NOMO-1 (cell line): ENCODE data around the gene TMEM59L.
"Not testable (repeated sequence)": the region's sequence is repeated elsewhere in the genome, so short reads cannot be mapped to it uniquely, and the experiment has no call there.

ENCODE experiments used
- DNase-seq, 2 experiments: peaks; one replicate each; lab custom pipeline; 2025; ENCODE audit not compliant: unreplicated experiment in 2 of 2; lab: John Stamatoyannopoulos, UW

TMEM59L gene

DNA sequence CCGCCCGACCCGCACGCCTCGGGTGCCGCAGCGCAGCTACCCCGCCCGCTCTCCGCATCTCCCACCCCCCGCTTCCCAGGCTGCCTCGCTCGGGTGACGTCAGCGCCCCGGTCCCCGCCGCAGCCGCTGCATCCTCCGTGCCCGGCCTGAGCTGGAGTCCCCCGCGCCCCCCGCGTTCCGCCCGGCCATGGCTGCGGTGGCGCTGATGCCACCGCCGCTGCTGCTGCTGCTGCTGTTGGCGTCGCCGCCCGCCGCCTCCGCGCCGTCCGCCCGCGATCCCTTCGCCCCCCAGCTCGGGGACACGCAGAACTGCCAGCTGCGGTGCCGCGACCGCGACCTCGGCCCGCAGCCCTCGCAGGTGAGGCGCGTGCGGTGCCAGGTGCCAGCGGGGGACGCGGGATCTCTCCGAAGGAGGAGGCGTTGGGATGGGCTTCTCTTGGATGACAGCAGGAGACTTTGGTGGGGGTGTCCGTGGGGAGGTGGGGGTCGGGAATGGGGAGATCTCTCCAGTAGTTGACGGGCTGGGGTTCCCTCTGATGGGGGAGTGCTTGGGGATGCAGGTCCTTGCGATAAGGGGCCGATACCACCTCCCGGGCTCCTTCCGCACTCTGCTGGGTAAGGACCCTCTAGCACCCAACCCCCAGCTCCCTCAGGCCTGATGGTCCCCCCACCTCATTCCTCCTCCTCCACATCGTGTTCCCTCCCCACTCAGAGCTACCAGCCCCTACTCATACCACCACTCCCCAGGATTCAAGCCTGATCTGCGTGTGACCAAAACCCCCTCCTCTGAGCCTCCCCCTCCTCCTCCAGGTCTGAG is at the start of gene TMEM59L:
TSS of gene TMEM59L (plus strand) at position 99 of the 817 bp plus-strand sequence. CDS start at position 188, 89 bp downstream.
- DNase-seq: no peak

DNA sequence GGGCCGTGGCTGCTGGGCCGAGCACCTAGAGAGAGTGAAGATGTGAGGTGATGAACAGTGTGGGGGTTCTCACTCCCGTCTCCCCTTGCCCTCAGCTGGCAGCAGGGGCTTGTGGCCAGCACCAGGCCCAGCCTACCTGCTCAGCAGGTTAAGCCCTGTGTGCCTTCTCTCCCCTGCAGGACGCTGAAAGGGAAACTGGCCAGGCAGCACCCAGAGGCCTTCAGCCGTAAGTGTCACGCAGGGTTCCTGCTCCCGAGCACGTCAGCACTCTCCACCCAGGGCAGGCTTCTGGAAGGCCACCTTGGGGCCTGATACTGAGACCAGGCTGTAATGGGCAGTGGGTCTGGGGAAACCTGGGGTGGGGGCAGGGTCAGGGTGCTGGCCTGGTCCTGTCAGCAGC is 45.7 kb upstream of the TMEM59L start:
- no peak for DNase-seq

DNA sequence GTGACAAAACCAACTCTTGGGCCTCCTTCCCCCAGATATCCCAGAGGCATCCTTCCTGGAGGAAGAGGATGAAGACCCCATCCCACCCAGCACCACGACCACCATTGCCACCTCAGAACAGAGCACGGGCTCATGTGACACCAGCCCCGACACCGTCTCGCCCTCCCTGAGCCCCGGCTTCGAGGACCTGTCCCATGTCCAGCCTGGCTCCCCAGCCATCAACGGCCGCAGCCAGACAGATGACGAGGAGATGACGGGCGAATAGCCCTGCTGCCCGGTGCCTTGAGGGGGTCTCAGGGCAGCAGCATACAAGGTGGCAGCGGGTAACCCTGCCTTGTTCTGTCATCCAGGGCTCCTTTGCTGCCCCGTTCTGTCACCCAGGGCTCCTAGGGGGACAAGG is 44.3 kb upstream of the TMEM59L start:
- DNase-seq: no peak

DNA sequence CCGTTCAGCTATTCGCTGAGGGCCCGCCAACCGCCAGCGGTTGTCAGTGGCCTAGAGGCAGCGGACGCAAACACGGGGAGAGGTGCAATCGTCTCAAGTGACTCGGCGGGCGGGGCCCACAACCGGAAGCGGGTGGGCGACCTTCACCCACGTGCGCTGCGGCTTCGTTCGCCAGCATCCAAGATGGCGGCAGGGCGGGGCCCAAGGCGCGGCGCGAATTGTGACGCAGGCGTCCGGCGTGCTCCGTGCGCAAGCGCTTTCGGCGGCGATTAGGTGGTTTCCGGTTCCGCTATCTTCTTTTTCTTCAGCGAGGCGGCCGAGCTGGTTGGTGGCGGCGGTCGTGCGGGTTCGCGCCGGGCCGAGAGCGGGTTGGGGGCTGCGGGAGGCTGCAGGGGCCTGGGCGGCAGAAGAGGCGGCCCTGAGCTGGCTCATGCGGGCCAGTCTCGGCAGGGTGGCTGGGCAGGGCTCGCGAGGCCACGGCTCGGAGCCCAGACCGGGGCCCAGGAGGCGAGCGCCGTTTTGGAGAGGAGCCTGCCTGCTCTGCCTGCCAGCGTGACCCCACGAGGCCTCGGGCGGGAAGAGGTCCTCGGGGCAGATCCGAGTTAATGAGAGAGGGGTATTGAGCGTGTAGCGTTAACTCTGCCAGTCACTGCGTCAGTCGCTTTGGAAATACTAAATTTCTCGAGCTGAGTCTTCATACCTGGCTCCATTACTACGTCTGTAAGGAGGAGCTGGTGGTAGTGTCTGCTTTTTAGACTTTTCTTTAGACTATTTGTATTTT is 40.9 kb upstream of the TMEM59L start, which contains the start of gene UBA52:
TSS of gene UBA52 (plus strand) at position 294 of the 781 bp plus-strand sequence. CDS start 1,444 bp downstream, outside the sequence.
- peak; percentile 98 for DNase-seq

DNA sequence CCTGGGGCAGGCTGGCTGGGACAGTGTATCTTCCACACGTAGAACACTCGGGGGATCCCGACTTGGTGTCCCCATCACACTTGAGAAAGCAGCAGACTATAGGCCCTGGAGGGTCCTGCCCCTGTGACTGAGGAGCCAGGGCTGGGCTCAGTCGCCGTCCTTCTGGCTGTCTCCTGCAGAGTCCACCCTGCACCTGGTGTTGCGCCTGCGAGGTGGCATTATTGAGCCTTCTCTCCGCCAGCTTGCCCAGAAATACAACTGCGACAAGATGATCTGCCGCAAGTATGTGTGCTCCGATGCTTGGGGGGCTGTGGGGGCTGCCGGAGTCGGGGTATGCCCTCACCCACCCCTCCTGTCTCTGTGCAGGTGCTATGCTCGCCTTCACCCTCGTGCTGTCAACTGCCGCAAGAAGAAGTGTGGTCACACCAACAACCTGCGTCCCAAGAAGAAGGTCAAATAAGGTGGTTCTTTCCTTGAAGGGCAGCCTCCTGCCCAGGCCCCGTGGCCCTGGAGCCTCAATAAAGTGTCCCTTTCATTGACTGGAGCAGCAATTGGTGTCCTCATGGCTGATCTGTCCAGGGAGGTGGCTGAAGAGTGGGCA is 37.9 kb upstream of the TMEM59L start:
- DNase-seq: no peak

- DNase-seq: no peak
These were observed 36.3 kb upstream of the TMEM59L start for GRCh38 chr19:18576383-18576782.

GRCh38 chr19:18577365-18577914 is 35.2 kb upstream of the TMEM59L start:
- DNase-seq: no peak

GRCh38 chr19:18580311-18580710 is 32.4 kb upstream of the TMEM59L start:
- DNase-seq: no peak

- DNase-seq: peak; percentile 15 to 71
These were observed 26.4 kb upstream of the TMEM59L start for GRCh38 chr19:18586306-18586705.

DNA sequence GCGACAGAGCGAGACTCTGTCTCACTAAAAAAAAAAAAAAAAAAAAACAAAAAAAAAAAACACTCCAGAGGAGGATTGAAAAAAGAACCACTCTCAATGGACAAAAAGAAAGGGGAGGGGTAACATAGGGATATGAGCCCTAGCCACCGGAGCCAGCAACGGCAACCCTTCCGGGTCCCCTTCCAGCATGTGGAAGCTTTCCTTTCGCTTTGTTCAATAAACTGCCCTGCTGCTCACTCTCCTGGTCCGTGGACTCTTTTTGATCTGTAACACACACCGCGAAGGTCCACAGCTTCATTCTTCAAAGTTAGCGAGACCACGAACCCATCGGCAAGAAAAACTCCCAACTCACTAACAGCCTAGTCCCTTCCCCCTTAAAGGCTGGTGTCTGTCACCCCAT is 25.1 kb upstream of the TMEM59L start:
- no peak for DNase-seq

- DNase-seq: no peak
These were observed 24.6 kb upstream of the TMEM59L start for GRCh38 chr19:18587962-18588610.

DNA sequence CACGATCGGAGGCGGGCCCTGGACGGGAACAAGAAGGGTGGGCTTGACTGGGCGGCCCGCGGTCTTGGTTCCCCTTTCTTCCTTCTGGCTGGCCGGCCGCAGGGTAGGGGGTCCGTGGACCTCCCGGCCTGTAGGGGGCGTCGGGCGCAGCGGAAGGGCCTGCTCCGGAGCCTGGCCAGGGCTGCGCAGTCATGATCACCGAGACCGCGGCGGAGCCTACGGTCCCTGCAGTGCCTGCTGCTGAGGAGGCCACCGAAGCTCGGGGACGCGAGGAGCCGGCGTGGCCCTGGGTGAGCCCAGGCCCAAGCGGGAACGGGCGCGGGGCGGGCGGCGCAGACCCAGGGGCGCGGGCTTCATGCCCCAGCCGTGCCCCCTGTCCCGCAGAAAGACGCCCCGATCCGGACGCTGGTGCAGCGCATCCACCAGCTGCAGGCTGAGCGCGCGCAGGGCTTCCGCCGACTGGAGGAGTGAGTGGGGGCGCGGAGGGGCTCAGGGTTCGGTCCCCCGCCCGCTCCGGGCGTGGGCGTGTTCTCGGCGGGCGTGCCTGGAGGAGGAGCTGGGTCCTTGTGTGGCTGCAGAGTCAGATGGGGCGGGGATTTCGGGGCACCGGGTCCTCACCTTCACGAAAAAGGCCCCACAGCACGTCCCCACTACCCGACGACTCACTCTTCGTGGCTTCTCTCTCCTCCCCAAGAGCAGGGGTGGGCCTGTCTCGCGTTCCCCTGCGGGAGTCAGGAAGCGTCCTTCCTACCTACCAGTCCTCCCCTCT is 23.9 kb upstream of the TMEM59L start, which contains the start of gene REX1BD:
TSS of gene REX1BD (plus strand) at position 188 of the 769 bp plus-strand sequence. CDS start at position 192, 4 bp downstream.
- DNase-seq: peak; percentile 68 to 80

DNA sequence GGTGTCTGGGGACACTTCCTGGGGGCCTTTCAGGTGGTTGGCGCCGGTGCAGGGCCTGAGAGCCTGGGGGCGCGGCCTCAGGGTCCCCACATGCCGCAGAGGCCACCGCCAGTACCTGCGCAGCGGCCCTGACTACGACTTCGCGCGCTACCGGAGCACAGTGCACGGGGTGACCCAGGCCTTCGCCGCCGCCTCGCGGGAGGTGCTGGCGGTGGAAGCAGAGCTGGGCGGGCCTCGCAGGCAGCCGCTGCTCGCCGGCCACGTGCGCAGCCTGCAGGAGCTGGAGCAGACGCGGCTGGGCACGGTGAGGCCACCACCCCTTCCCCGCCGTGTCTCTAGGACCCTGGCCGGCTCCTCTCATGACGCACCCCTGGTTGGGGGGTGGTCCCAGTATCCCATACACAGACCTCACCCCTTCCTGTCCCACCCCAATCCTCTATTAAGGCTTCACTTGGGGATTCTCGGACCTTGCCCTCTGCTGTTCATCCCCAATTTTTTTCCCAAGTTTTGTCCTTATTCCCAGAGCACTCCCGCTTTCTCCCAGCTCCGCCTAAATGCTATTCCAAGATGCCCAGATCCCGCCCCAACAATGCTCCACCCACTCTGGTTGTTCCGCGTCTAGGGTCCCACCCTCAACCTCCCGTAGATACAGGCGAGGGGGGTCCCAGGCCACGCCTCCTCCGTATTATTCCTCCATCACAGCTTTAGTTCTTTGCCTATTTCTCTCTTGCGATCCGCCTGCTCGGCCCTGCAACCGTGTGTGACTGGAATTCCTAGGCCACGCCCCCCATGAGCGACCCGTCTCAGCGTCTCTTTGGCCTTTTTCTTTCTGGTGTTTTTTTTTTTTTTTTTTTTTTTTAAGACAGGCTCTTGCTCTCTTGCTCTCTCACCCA is 23.0 kb upstream of the TMEM59L start:
- peak; percentile 66 to 73 for DNase-seq

GRCh38 chr19:18590273-18591272 is 22.1 kb upstream of the TMEM59L start:
- no peak for DNase-seq

GRCh38 chr19:18591735-18592385 is 20.8 kb upstream of the TMEM59L start:
- DNase-seq: no peak

- not testable (repeated sequence) for DNase-seq
These were observed 19.9 kb upstream of the TMEM59L start for GRCh38 chr19:18592732-18593131.
